ENCODE results near the gene PDYN. TPM values are rescaled to one million over a fixed set of nuclear protein-coding genes. Genes with fewer than 3 reads are reported as not detected.

PDYN gene
- total and polyA plus RNA-seq, 8 donors: not detected

DNA sequence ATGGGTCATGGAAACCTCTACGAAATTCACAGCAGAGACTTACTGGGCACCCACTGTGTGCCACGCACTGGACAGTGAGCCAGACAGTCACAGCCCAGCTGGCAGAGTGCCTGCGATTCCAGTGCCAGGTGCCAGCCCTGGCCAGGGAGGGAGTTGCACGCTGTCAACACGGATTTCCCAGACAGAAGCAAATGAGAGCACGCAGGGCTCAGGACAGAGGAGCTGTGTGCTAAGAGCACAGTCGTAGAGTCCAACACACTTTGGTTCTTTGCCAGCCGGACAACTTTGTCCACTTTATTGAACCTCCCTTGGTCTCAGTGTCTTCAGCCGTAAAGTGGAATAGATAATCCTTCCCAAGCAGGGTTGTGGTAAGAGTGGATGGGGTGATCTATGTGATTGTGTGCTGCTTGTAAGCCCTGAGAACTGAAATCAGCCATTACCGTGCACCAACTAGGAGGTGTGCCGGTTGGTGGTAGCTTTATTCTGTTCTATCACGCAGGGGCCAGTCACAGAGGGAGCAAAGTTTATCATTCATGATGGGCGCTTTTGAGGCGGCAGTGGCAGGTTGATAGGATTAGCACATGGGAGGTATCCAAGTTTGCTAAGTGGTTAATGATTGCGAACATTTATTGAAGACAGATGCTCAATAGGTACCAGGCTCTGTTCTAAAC is 58.0 kb downstream of the PDYN start:
- no peaks in the 10 kb centered on the region for H3K9me3 ChIP-seq
- FAIRE-seq (no peak), DNase-seq (peak in 4 of 6 donors; percentile 51 to 76 (median 64)), ATAC-seq (peak; percentile 59 to 87 (median 76))
- intact Hi-C loops (cut with DNase I): no loop called here
- peaks cover 0 to 3% (median 0%) of the 10 kb centered on the region in 3 donors for H3K4me1 ChIP-seq
- 18 to 26% methylated on average over 15 of the region's 15 CpGs for WGBS, 2 donors
- H3K27ac ChIP-seq: peak overlapping the region in 2 of 4 donors; percentile 2 to 18
- no peak overlapping the region for H3K4me3 ChIP-seq
- TF ChIP-seq, protein P1, sequence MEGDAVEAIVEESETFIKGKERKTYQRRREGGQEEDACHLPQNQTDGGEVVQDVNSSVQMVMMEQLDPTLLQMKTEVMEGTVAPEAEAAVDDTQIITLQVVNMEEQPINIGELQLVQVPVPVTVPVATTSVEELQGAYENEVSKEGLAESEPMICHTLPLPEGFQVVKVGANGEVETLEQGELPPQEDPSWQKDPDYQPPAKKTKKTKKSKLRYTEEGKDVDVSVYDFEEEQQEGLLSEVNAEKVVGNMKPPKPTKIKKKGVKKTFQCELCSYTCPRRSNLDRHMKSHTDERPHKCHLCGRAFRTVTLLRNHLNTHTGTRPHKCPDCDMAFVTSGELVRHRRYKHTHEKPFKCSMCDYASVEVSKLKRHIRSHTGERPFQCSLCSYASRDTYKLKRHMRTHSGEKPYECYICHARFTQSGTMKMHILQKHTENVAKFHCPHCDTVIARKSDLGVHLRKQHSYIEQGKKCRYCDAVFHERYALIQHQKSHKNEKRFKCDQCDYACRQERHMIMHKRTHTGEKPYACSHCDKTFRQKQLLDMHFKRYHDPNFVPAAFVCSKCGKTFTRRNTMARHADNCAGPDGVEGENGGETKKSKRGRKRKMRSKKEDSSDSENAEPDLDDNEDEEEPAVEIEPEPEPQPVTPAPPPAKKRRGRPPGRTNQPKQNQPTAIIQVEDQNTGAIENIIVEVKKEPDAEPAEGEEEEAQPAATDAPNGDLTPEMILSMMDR (IDR thresholded peaks at IDR 0.05): no peak
- no peaks in the 10 kb centered on the region for H3K27me3 ChIP-seq
- H3K36me3 ChIP-seq: no peaks in the 10 kb centered on the region

DNA sequence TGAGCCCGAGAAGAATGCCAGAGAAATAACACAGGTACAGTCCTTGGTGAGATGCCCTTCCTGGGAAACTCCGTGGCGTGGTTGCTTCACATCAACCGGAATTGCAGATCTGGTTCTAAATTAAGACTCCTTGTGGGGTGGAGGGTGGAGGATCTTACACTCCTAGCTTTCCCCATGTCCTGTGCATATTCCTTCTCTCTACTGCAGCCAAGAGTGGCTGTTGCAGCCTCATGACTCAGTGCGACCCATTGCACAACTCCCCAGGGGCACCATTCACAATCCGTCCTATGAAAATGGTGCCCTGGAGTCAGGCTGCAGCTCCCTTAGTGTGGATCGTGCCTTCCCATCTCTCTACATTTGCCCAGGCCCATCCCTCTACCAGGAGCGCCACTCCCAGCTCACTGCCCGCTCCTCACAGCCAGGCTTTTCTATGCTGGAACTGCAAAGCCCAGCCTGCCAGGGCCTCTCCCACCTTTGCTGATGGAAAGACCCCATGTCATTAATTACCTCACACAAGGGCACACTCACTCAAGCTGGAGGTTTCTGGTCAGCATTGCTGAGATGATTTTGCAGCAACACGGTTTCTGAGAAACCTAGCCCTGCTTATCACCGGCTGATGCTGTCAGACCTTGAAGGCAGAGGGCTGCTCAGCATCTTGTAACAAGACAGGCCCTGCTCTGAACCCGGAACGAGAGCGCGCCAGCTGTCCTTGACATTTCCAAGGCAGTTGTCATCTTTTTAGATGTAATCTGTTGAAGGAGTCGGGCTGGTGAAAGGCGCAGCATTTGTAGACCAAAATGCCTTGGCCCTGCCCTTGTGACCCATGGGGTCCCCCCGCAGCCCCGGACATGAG is 58.9 kb downstream of the PDYN start:
- H3K4me3 ChIP-seq: no peak overlapping the region
- ATAC-seq (peak in 3 of 4 donors; percentile 31 to 63 (median 52)), FAIRE-seq (no peak), DNase-seq (peak in 1 of 6 donors; percentile 44)
- no peaks in the 10 kb centered on the region for H3K9me3 ChIP-seq
- no peaks in the 10 kb centered on the region for H3K27me3 ChIP-seq
- no peaks in the 10 kb centered on the region for H3K36me3 ChIP-seq
- intact Hi-C loops (cut with DNase I): no loop called here
- peak overlapping the region in 2 of 4 donors; percentile 2 to 18 for H3K27ac ChIP-seq
- 61 to 64% methylated on average over 19 of the region's 19 CpGs for WGBS, 2 donors
- TF ChIP-seq, protein P1 (IDR thresholded peaks at IDR 0.05): no peak
- peaks cover 0 to 3% (median 0%) of the 10 kb centered on the region in 3 donors for H3K4me1 ChIP-seq

DNA sequence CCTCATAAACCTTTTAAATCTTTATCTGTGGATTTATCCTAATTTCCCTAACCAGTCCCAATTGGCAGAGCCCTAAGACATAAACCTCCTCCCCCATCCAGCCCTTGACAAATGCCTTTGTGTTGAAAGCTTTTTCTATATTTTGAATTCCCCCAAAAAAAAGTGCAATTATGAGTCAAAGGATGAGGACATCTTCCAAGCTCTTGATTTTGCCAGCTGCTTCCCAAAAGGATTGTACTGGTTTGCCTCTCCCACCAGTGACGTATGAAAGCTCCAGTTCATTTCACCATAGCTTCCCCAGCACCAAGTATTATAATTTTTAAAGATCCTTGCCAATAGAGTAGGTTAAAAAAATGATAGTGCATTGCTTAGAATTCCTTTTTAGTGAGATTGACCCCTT is 59.7 kb downstream of the PDYN start:
- Histone ChIP-seq H3K27ac (peak overlapping the region in 1 of 4 donors; percentile 9), H3K27me3 (no peaks in the 10 kb centered on the region), H3K4me3 (no peak overlapping the region), H3K36me3 (no peaks in the 10 kb centered on the region), H3K4me1 (peaks cover 0 to 3% (median 0%) of the 10 kb centered on the region in 3 donors), H3K9me3 (no peaks in the 10 kb centered on the region)
- DNase-seq (no peak), FAIRE-seq (no peak), ATAC-seq (peak in 1 of 4 donors; percentile 31)
- intact Hi-C loops (cut with DNase I): no loop called here
- 65 to 83% methylated on average over 1 of the region's 1 CpG for WGBS, 2 donors
- TF ChIP-seq, protein P1 (IDR thresholded peaks at IDR 0.05): no peak

DNA sequence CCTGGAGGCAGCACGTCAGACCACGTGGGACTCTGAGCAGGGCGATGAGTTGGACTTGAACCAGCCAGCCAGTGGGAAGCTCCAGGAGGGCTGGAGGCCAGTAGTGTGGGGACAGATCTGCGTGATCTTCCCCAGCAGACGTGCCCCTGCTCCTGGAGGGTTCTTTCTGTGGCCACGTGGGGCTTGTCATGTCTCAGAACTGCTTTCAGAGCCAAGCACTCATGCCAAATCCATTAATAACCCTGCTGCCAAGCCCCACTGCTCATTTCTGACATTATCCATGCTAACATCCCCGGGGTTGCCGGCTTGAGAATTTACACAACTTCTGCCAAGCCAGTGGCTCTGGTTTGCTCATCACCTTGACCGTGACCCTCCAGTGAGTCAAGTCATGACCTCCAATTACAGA is 60.4 kb downstream of the PDYN start:
- TF ChIP-seq, protein P1 (IDR thresholded peaks at IDR 0.05): no peak
- intact Hi-C loops (cut with DNase I): no loop called here
- Histone ChIP-seq H3K4me1 (peaks cover 0 to 3% (median 0%) of the 10 kb centered on the region in 3 donors), H3K27ac (peak overlapping the region in 1 of 4 donors; percentile 14), H3K27me3 (no peaks in the 10 kb centered on the region), H3K9me3 (no peaks in the 10 kb centered on the region), H3K36me3 (no peaks in the 10 kb centered on the region), H3K4me3 (no peak overlapping the region)
- 22 to 26% methylated on average over 9 of the region's 9 CpGs for WGBS, 2 donors
- FAIRE-seq (no peak), DNase-seq (peak in 4 of 6 donors; percentile 25 to 43 (median 40)), ATAC-seq (peak; percentile 22 to 43 (median 26))
